HEK293 (cell line): ENCODE data around the gene ANKRD31.

Source experiments
- ATF2 ChIP-seq: fragments of 450-650 bp; formaldehyde crosslinking; IDR thresholded peaks from 2 replicates; pipeline ENCODE4 v1.5.1; 2016; ENCODE audit warnings: missing biosample characterization, missing genetic modification characterization, low read depth
- PBX3 ChIP-seq: sonication (generic); formaldehyde crosslinking; IDR thresholded peaks from 2 replicates; pipeline ENCODE4 v1.8.1; 2022; ENCODE audit warnings: mild to moderate bottlenecking, moderate library complexity, missing genetic modification reagents
- SP7 ChIP-seq: fragments of 450-650 bp; formaldehyde crosslinking; IDR thresholded peaks from 2 replicates; pipeline ENCODE4 v1.5.1; 2016; ENCODE audit warnings: missing biosample characterization, missing genetic modification characterization
- YY1 ChIP-seq: fragments of 450-650 bp; formaldehyde crosslinking; IDR thresholded peaks from 2 replicates; pipeline ENCODE4 v1.5.1; 2018; ENCODE audit warnings: missing biosample characterization, missing genetic modification characterization
- ZNF138 ChIP-seq: fragments of 450-650 bp; formaldehyde crosslinking; IDR thresholded peaks from 2 replicates; pipeline ENCODE4 v1.5.1; 2016; ENCODE audit warnings: missing biosample characterization, missing genetic modification characterization, borderline replicate concordance
- ZNF23 ChIP-seq: fragments of 450-650 bp; formaldehyde crosslinking; IDR thresholded peaks from 2 replicates; pipeline ENCODE4 v1.5.1; 2016; ENCODE audit warnings: missing biosample characterization, missing genetic modification characterization, borderline replicate concordance
- ZNF274 ChIP-seq, 2 experiments: fragments of 200-500 bp in 1 of 2; fragments of 450-650 bp in 1 of 2; sonication (Bioruptor generic) in 1 of 2; formaldehyde crosslinking in 1 of 2; IDR thresholded peaks; 2 replicates each; pipeline versions ENCODE4 v1.5.1 to v1.6.1; 2014 to 2016; ENCODE audit warnings: borderline replicate concordance in 1 of 2, inconsistent platforms in 1 of 2, low read length in 1 of 2, missing biosample characterization in 1 of 2, missing genetic modification characterization in 1 of 2
- ZNF311 ChIP-seq: fragments of 450-650 bp; formaldehyde crosslinking; IDR thresholded peaks from 2 replicates; pipeline ENCODE4 v1.5.1; 2017; ENCODE audit warnings: missing biosample characterization, missing genetic modification characterization, borderline replicate concordance
- ZNF423 ChIP-seq: fragments of 450-650 bp; formaldehyde crosslinking; IDR thresholded peaks from 2 replicates; pipeline ENCODE4 v1.5.1; 2016; ENCODE audit warnings: missing biosample characterization, missing genetic modification characterization
- ZNF530 ChIP-seq: fragments of 450-650 bp; formaldehyde crosslinking; IDR thresholded peaks from 2 replicates; pipeline ENCODE4 v1.5.1; 2016; ENCODE audit warnings: low read depth, missing biosample characterization, missing genetic modification characterization
- ZNF792 ChIP-seq: fragments of 450-650 bp; formaldehyde crosslinking; IDR thresholded peaks from 2 replicates; pipeline ENCODE4 v1.5.1; 2016; ENCODE audit warnings: missing biosample characterization, missing genetic modification characterization
- TF ChIP-seq, protein P1 (sequence below): fragments of 450-650 bp; formaldehyde crosslinking; IDR thresholded peaks from 2 replicates; pipeline ENCODE4 v1.5.1; 2016; ENCODE audit warnings: missing biosample characterization, missing genetic modification characterization
- TF ChIP-seq, protein P2 (sequence below): fragments of 450-650 bp; formaldehyde crosslinking; IDR thresholded peaks from 2 replicates; pipeline ENCODE4 v1.5.1; 2016; ENCODE audit warnings: missing biosample characterization, missing genetic modification characterization
- TF ChIP-seq, protein P3 (sequence below): fragments of 450-650 bp; formaldehyde crosslinking; IDR thresholded peaks from 2 replicates; pipeline ENCODE4 v1.5.1; 2016; ENCODE audit warnings: missing biosample characterization, missing genetic modification characterization

- TF ChIP-seq ZNF138 (tag by site-specific recombination) (no peak), ZNF792 (tag by site-specific recombination) (no peak), ZNF311 (tag by site-specific recombination) (no peak), SP7 (tag by site-specific recombination) (no peak), ATF2 (tag by site-specific recombination) (no peak), YY1 (no peak), ZNF274 (IDR thresholded peaks at IDR 0.05; ENCODE audit: low read length) (no peak), ZNF274 (tag by site-specific recombination; IDR thresholded peaks at IDR 0.05; ENCODE audit: borderline replicate concordance) (no peak), ZNF530 (no peak), ZNF423 (no peak), ZNF23 (no peak), PBX3 (CRISPR knock-in tag) (no peak)
- TF ChIP-seq, protein P1, sequence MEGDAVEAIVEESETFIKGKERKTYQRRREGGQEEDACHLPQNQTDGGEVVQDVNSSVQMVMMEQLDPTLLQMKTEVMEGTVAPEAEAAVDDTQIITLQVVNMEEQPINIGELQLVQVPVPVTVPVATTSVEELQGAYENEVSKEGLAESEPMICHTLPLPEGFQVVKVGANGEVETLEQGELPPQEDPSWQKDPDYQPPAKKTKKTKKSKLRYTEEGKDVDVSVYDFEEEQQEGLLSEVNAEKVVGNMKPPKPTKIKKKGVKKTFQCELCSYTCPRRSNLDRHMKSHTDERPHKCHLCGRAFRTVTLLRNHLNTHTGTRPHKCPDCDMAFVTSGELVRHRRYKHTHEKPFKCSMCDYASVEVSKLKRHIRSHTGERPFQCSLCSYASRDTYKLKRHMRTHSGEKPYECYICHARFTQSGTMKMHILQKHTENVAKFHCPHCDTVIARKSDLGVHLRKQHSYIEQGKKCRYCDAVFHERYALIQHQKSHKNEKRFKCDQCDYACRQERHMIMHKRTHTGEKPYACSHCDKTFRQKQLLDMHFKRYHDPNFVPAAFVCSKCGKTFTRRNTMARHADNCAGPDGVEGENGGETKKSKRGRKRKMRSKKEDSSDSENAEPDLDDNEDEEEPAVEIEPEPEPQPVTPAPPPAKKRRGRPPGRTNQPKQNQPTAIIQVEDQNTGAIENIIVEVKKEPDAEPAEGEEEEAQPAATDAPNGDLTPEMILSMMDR (tag by site-specific recombination), result no peak
- TF ChIP-seq, protein P2, sequence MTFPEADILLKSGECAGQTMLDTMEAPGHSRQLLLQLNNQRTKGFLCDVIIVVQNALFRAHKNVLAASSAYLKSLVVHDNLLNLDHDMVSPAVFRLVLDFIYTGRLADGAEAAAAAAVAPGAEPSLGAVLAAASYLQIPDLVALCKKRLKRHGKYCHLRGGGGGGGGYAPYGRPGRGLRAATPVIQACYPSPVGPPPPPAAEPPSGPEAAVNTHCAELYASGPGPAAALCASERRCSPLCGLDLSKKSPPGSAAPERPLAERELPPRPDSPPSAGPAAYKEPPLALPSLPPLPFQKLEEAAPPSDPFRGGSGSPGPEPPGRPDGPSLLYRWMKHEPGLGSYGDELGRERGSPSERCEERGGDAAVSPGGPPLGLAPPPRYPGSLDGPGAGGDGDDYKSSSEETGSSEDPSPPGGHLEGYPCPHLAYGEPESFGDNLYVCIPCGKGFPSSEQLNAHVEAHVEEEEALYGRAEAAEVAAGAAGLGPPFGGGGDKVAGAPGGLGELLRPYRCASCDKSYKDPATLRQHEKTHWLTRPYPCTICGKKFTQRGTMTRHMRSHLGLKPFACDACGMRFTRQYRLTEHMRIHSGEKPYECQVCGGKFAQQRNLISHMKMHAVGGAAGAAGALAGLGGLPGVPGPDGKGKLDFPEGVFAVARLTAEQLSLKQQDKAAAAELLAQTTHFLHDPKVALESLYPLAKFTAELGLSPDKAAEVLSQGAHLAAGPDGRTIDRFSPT, result no peak
- TF ChIP-seq, protein P3, sequence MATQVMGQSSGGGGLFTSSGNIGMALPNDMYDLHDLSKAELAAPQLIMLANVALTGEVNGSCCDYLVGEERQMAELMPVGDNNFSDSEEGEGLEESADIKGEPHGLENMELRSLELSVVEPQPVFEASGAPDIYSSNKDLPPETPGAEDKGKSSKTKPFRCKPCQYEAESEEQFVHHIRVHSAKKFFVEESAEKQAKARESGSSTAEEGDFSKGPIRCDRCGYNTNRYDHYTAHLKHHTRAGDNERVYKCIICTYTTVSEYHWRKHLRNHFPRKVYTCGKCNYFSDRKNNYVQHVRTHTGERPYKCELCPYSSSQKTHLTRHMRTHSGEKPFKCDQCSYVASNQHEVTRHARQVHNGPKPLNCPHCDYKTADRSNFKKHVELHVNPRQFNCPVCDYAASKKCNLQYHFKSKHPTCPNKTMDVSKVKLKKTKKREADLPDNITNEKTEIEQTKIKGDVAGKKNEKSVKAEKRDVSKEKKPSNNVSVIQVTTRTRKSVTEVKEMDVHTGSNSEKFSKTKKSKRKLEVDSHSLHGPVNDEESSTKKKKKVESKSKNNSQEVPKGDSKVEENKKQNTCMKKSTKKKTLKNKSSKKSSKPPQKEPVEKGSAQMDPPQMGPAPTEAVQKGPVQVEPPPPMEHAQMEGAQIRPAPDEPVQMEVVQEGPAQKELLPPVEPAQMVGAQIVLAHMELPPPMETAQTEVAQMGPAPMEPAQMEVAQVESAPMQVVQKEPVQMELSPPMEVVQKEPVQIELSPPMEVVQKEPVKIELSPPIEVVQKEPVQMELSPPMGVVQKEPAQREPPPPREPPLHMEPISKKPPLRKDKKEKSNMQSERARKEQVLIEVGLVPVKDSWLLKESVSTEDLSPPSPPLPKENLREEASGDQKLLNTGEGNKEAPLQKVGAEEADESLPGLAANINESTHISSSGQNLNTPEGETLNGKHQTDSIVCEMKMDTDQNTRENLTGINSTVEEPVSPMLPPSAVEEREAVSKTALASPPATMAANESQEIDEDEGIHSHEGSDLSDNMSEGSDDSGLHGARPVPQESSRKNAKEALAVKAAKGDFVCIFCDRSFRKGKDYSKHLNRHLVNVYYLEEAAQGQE, result no peak
These were observed 127.6 kb downstream of the ANKRD31 start for GRCh38 chr5:75108931-75109596.
